HepG2 (cell line): ENCODE data around the gene RAPGEF6. TPM values are rescaled to one million over a fixed set of nuclear protein-coding genes. Genes with fewer than 3 reads are reported as not detected.

ENCODE experiments used
- BORCS8-MEF2B ChIP-seq: sonication (generic); formaldehyde crosslinking; IDR thresholded peaks from 2 replicates; pipeline ENCODE4 v1.8.0; 2022; ENCODE audit warnings: mild to moderate bottlenecking, missing genetic modification reagents
- FOXA3 ChIP-seq: IDR thresholded peaks from 2 replicates; pipeline ENCODE4 v1.6.1; 2016; ENCODE audit warnings: missing genetic modification reagents, missing compliant biosample characterization
- KAT8 ChIP-seq: IDR thresholded peaks from 2 replicates; pipeline ENCODE4 v1.6.1; 2016; ENCODE audit warnings: missing genetic modification reagents, missing compliant biosample characterization
- LCORL ChIP-seq, 2 experiments: fragments of 450-650 bp in 1 of 2; sonication (generic) in 1 of 2; formaldehyde crosslinking in 1 of 2; IDR thresholded peaks; 2 replicates each; pipeline versions ENCODE4 v1.5.0 to v1.6.1; 2017 to 2020; ENCODE audit warnings: antibody characterized with exemption in 1 of 2, missing genetic modification reagents in 1 of 2
- PATZ1 ChIP-seq: sonication (generic); formaldehyde crosslinking; IDR thresholded peaks from 2 replicates; pipeline ENCODE4 v1.4.0; 2020; ENCODE audit warnings: missing genetic modification reagents
- PCBP1 ChIP-seq: fragments of 200-400 bp; formaldehyde crosslinking; IDR thresholded peaks from 2 replicates; pipeline ENCODE4 v1.6.1; 2017; ENCODE audit warnings: mild to moderate bottlenecking, low read depth, low read length, borderline replicate concordance
- PHF21A ChIP-seq: sonication (generic); formaldehyde crosslinking; IDR thresholded peaks from 2 replicates; pipeline ENCODE4 v1.5.0; 2020; ENCODE audit warnings: mild to moderate bottlenecking, missing genetic modification reagents
- RORA ChIP-seq: sonication (generic); formaldehyde crosslinking; IDR thresholded peaks from 2 replicates; pipeline ENCODE4 v1.5.0; 2020; ENCODE audit warnings: mild to moderate bottlenecking, missing genetic modification reagents, moderate library complexity
- TAF1 ChIP-seq: sonication (generic); formaldehyde crosslinking; IDR thresholded peaks from 2 replicates; pipeline ENCODE4 v1.4.0; 2020; ENCODE audit warnings: missing genetic modification reagents
- ZMAT3 ChIP-seq: sonication (generic); formaldehyde crosslinking; conservative IDR thresholded peaks from 2 replicates; pipeline ENCODE4 v1.7.0; 2021; ENCODE audit warnings: missing genetic modification reagents
- ZNF136 ChIP-seq: sonication (generic); formaldehyde crosslinking; IDR thresholded peaks from 2 replicates; pipeline ENCODE4 v1.8.1; 2022; ENCODE audit warnings: low read depth, mild to moderate bottlenecking, moderate library complexity, missing genetic modification reagents
- ZNF205 ChIP-seq: IDR thresholded peaks from 2 replicates; pipeline ENCODE4 v1.6.1; 2018; ENCODE audit warnings: missing biosample characterization, missing genetic modification reagents
- ZNF282 ChIP-seq: fragments of 450-650 bp; IDR thresholded peaks from 2 replicates; pipeline ENCODE4 v1.6.1; 2018; ENCODE audit not compliant: partially characterized antibody
- ZNF350 ChIP-seq: sonication (generic); formaldehyde crosslinking; IDR thresholded peaks from 2 replicates; pipeline ENCODE4 v1.4.0; 2020; ENCODE audit warnings: mild to moderate bottlenecking, low read depth, missing genetic modification reagents, borderline replicate concordance
- ZNF407 ChIP-seq: sonication (generic); formaldehyde crosslinking; IDR thresholded peaks from one replicate; pipeline ENCODE4 v1.5.1; 2020; ENCODE audit warnings: mild to moderate bottlenecking, missing genetic modification reagents; ENCODE audit errors: not compliant biosample characterization
- ZNF563 ChIP-seq: sonication (generic); formaldehyde crosslinking; IDR thresholded peaks from 2 replicates; pipeline ENCODE4 v1.8.0; 2022; ENCODE audit warnings: mild to moderate bottlenecking, moderate library complexity, missing genetic modification reagents
- ZNF674 ChIP-seq: sonication (generic); formaldehyde crosslinking; IDR thresholded peaks from 2 replicates; pipeline ENCODE4 v1.5.0; 2020; ENCODE audit warnings: low read depth, mild to moderate bottlenecking, missing genetic modification reagents
- ZNF850 ChIP-seq: sonication (generic); formaldehyde crosslinking; conservative IDR thresholded peaks from 2 replicates; pipeline ENCODE4 v1.9.0; 2021; ENCODE audit warnings: mild to moderate bottlenecking, missing genetic modification reagents
- polyA plus RNA-seq, 8 experiments: library from polyadenylated mRNA; depleted of rRNA in 3 of 8; stranded (reverse) in 7 of 8; unstranded in 1 of 8; fragments of >200 nt; fragmentation: Illumina TruSeq in 4 of 8; extraction: Trizol in 4 of 8; gene quantifications; 2 replicates each; pipeline versions ENCODE4 v1.2.1 to v1.2.3, GENCODE V29; 2011 to 2016; ENCODE audit warnings: low read depth in 4 of 8, missing spikeins in 1 of 8, mixed read lengths in 1 of 8; ENCODE audit not compliant: insufficient read depth in 1 of 8
- total RNA-seq, 5 experiments: library from RNA; depleted of rRNA; stranded (reverse); fragments of >200 nt; fragmentation: Illumina TruSeq; extraction: Trizol; gene quantifications; 2 replicates each; pipeline ENCODE4 v1.2.3, GENCODE V29; 2016; ENCODE audit warnings: low read depth in 1 of 5
- TF ChIP-seq, protein P1 (sequence below): IDR thresholded peaks from 2 replicates; pipeline ENCODE4 v1.6.1; 2016
- TF ChIP-seq, protein P2 (sequence below): sonication (generic); formaldehyde crosslinking; IDR thresholded peaks from 2 replicates; pipeline ENCODE4 v1.4.0; 2020; ENCODE audit warnings: missing genetic modification reagents

Gene RAPGEF6
- total and polyA plus RNA-seq, 2 of the 13 experiments (the other 11 are each of a cell fraction or from before 2014, with no cell fraction given): 7.7 to 24.6 TPM

GRCh38 chr5:131379723-131380122 lies 255.3 kb downstream of the RAPGEF6 start (continued):
- TF ChIP-seq ZNF136 (CRISPR knock-in tag) (no peak), ZNF563 (CRISPR knock-in tag) (no peak), TAF1 (CRISPR knock-in tag) (no peak), RORA (CRISPR knock-in tag) (no peak), ZNF350 (no peak), PCBP1 (no peak), BORCS8-MEF2B (CRISPR knock-in tag) (no peak), ZNF205 (no peak), LCORL (IDR thresholded peaks at IDR 0.05) (no peak), LCORL (CRISPR knock-in tag; IDR thresholded peaks at IDR 0.05) (no peak), ZNF407 (no peak), ZMAT3 (CRISPR knock-in tag) (no peak), FOXA3 (CRISPR knock-in tag) (peak; percentile 60), PHF21A (CRISPR knock-in tag) (0 out of 2 replicates have a peak, but pooled peaks have one; percentile 27), ZNF850 (CRISPR knock-in tag) (no peak), PATZ1 (peak; percentile 25; the same call in 1 of the 2 replicates), KAT8 (CRISPR knock-in tag) (peak; percentile 61; the same call in 1 of the 2 replicates), ZNF674 (CRISPR knock-in tag) (no peak), ZNF282 (no peak)
- TF ChIP-seq, protein P1, sequence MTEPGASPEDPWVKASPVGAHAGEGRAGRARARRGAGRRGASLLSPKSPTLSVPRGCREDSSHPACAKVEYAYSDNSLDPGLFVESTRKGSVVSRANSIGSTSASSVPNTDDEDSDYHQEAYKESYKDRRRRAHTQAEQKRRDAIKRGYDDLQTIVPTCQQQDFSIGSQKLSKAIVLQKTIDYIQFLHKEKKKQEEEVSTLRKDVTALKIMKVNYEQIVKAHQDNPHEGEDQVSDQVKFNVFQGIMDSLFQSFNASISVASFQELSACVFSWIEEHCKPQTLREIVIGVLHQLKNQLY (CRISPR knock-in tag): no peak
- TF ChIP-seq, protein P2, sequence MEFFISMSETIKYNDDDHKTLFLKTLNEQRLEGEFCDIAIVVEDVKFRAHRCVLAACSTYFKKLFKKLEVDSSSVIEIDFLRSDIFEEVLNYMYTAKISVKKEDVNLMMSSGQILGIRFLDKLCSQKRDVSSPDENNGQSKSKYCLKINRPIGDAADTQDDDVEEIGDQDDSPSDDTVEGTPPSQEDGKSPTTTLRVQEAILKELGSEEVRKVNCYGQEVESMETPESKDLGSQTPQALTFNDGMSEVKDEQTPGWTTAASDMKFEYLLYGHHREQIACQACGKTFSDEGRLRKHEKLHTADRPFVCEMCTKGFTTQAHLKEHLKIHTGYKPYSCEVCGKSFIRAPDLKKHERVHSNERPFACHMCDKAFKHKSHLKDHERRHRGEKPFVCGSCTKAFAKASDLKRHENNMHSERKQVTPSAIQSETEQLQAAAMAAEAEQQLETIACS (CRISPR knock-in tag): no peak
